K562 (cell line): Measurements from ENCODE around the gene POU3F3. TPM values are rescaled to one million over a fixed set of nuclear protein-coding genes. Genes with fewer than 3 reads are reported as not detected.

ENCODE experiments used
- ATAC-seq: fragments of 200-7000 bp; cut with Tn5 transposase; 3 replicates; pipeline ENCODE4 v1.9.1; 2020; ENCODE audit warnings: moderate library complexity
- BruUV-seq: library from RNA; stranded (reverse); fragments of 400-500 nt; replicated peaks from 2 replicates; lab custom pipeline; 2021; lab: Mats Ljungman, UMichigan
- CTCF ChIA-PET: fragments of 300-600 bp; formaldehyde crosslinking; extraction: SDS; loops from one replicate; lab custom pipeline; 2021; ENCODE audit warnings: low intra/inter-chr PET ratio; lab: Yijun Ruan, JAX
- POLR2A ChIA-PET: fragments of 300-600, 350-650 bp; sonication (Branson Sonifier 250); formaldehyde crosslinking; extraction: SDS; loops from one replicate; lab custom pipeline; 2021; ENCODE audit warnings: antibody characterized with exemption, inconsistent platforms; lab: Yijun Ruan, JAX
- DNase-seq, 4 experiments: peaks; one replicate each; pipeline versions ENCODE4 v3.0.0 to v3.0.0-alpha.2; 2011 to 2018; ENCODE audit warnings: low spot score in 3 of 4, mixed read lengths in 3 of 4; ENCODE audit errors: extremely low read depth in 1 of 4
- FAIRE-seq: peaks from 2 replicates; lab custom pipeline; 2011; peaks lifted over from hg19 to GRCh38; lab: Jason Lieb, UNC
- H2AFZ ChIP-seq: 2 replicates; pipeline ENCODE4 v1.6.0; 2011; ENCODE audit warnings: low read depth, low read length, control low read depth, inconsistent platforms
- H3K27ac ChIP-seq: fragments of 200-600 bp; 3 replicates; pipeline ENCODE4 v1.8.0; 2011; ENCODE audit warnings: low read depth, mild to moderate bottlenecking, control low read depth, inconsistent platforms, low read length, moderate library complexity, mixed read lengths; ENCODE audit errors: extremely low read depth
- H3K27me3 ChIP-seq, 2 experiments: fragments of 300-600 bp in 1 of 2; 2 replicates in 1 of 2; 3 replicates in 1 of 2; pipeline versions ENCODE4 v1.6.0 to v1.8.0; 2011; ENCODE audit warnings: inconsistent platforms in 2 of 2, low read length in 2 of 2, mild to moderate bottlenecking in 1 of 2, mixed read lengths in 1 of 2, moderate library complexity in 1 of 2; ENCODE audit not compliant: control insufficient read depth in 2 of 2, insufficient read depth in 2 of 2
- H3K36me3 ChIP-seq: fragments of 300-600 bp; 3 replicates; pipeline ENCODE4 v1.8.0; 2011; ENCODE audit warnings: mild to moderate bottlenecking, low read length, inconsistent platforms; ENCODE audit not compliant: control insufficient read depth, insufficient read depth
- H3K4me1 ChIP-seq, 2 experiments: fragments of 200-600 bp in 1 of 2; replicated peaks in 1 of 2; 2 replicates in 1 of 2; 3 replicates in 1 of 2; pipeline versions ENCODE4 v1.5.1 to v1.8.0; 2011; ENCODE audit warnings: inconsistent platforms in 2 of 2, low read length in 2 of 2, mild to moderate bottlenecking in 1 of 2, mixed read lengths in 1 of 2, moderate library complexity in 1 of 2; ENCODE audit not compliant: control insufficient read depth in 2 of 2, insufficient read depth in 2 of 2
- H3K4me2 ChIP-seq: 2 replicates; pipeline ENCODE4 v1.6.1; 2011; ENCODE audit warnings: low read length, control low read depth, inconsistent platforms, mixed read lengths; ENCODE audit not compliant: insufficient read depth
- H3K4me3 ChIP-seq: fragments of 200-600 bp; sonication (generic), shearing (Covaris generic); 2 replicates; pipeline ENCODE4 v1.5.1; 2016; ENCODE audit warnings: control low read depth, inconsistent platforms
- H3K79me2 ChIP-seq: fragments of 200-600 bp; 3 replicates; pipeline ENCODE4 v1.8.0; 2011; ENCODE audit warnings: low read length, inconsistent platforms; ENCODE audit not compliant: control insufficient read depth, insufficient read depth
- H3K9ac ChIP-seq, 2 experiments: 2 replicates each; pipeline versions ENCODE4 v1.6.0 to v1.6.1; 2011; ENCODE audit warnings: low read depth in 2 of 2, low read length in 2 of 2, control low read depth in 1 of 2, inconsistent platforms in 1 of 2, mild to moderate bottlenecking in 1 of 2, mixed read lengths in 1 of 2; ENCODE audit not compliant: insufficient read depth in 1 of 2
- H3K9me1 ChIP-seq: one replicate; pipeline ENCODE4 v1.6.0; 2011; ENCODE audit warnings: inconsistent platforms, mild to moderate bottlenecking, low read length, moderate library complexity; ENCODE audit not compliant: control insufficient read depth, insufficient read depth
- H3K9me3 ChIP-seq: replicated peaks from 2 replicates; pipeline ENCODE4 v1.5.1; 2011; ENCODE audit warnings: low read depth, low read length, inconsistent platforms; ENCODE audit not compliant: control insufficient read depth, insufficient read depth
- H4K20me1 ChIP-seq: replicated peaks from 2 replicates; pipeline ENCODE4 v1.6.1; 2011; ENCODE audit warnings: low read length, inconsistent platforms, mixed read lengths; ENCODE audit not compliant: control insufficient read depth, insufficient read depth
- BRCA1 ChIP-seq, 2 experiments: fragments of 450-650 bp in 1 of 2; sonication (generic) in 1 of 2; formaldehyde crosslinking in 1 of 2; IDR thresholded peaks; 2 replicates each; pipeline versions ENCODE4 v1.5.0 to v1.6.1; 2017 to 2020; ENCODE audit warnings: mild to moderate bottlenecking in 1 of 2, missing genetic modification reagents in 1 of 2
- E2F6 ChIP-seq, 2 experiments: IDR thresholded peaks; 2 replicates each; pipeline ENCODE4 v1.6.1; 2011; ENCODE audit warnings: borderline replicate concordance in 1 of 2, control low read depth in 1 of 2, low read depth in 1 of 2, low read length in 1 of 2, mild to moderate bottlenecking in 1 of 2, mixed read lengths in 1 of 2, moderate library complexity in 1 of 2; ENCODE audit not compliant: insufficient read depth in 1 of 2, insufficient read length in 1 of 2, poor library complexity in 1 of 2, severe bottlenecking in 1 of 2; ENCODE audit errors: extremely low read depth in 1 of 2
- E2F8 ChIP-seq: fragments of 450-650 bp; IDR thresholded peaks from 2 replicates; pipeline ENCODE4 v1.7.1; 2018; ENCODE audit warnings: mild to moderate bottlenecking, low read depth; ENCODE audit not compliant: partially characterized antibody
- ETS2 ChIP-seq: IDR thresholded peaks from 2 replicates; pipeline ENCODE4 v1.6.1; 2016; ENCODE audit warnings: borderline replicate concordance, missing genetic modification characterization, mild to moderate bottlenecking, moderate library complexity, missing compliant biosample characterization; ENCODE audit not compliant: poor library complexity, severe bottlenecking
- EZH2 ChIP-seq: IDR thresholded peaks from 2 replicates; pipeline ENCODE4 v1.6.1; 2012; ENCODE audit warnings: low read depth, mild to moderate bottlenecking, inconsistent platforms, low read length, borderline replicate concordance
- FOXK2 ChIP-seq, 2 experiments: fragments of 450-650 bp; IDR thresholded peaks in 1 of 2; conservative IDR thresholded peaks in 1 of 2; 2 replicates each; pipeline ENCODE4 v1.6.1; 2016; ENCODE audit warnings: low read depth in 2 of 2, mild to moderate bottlenecking in 1 of 2
- HLTF ChIP-seq: fragments of 450-650 bp; IDR thresholded peaks from 2 replicates; pipeline ENCODE4 v1.6.1; 2016
- MED1 ChIP-seq: sonication (generic); formaldehyde crosslinking; IDR thresholded peaks from 2 replicates; pipeline ENCODE4 v1.8.1; 2023; ENCODE audit warnings: missing genetic modification reagents, borderline replicate concordance
- NCOA6 ChIP-seq: fragments of 450-650 bp; IDR thresholded peaks from 2 replicates; pipeline ENCODE4 v1.6.1; 2017; ENCODE audit warnings: mild to moderate bottlenecking
- PRPF4 ChIP-seq: fragments of 200-400 bp; formaldehyde crosslinking; IDR thresholded peaks from one replicate; pipeline ENCODE4 v1.6.1; 2017; ENCODE audit warnings: low read length, low read depth, mild to moderate bottlenecking; ENCODE audit not compliant: insufficient read depth, poor library complexity, severe bottlenecking
- SUPT5H ChIP-seq: fragments of 450-650 bp; IDR thresholded peaks from 2 replicates; pipeline ENCODE4 v1.6.1; 2016
- TCF3 ChIP-seq: sonication (generic); formaldehyde crosslinking; IDR thresholded peaks from 2 replicates; pipeline ENCODE4 v1.4.0; 2020; ENCODE audit warnings: mild to moderate bottlenecking, missing genetic modification reagents
- ZBTB1 ChIP-seq: sonication (generic); formaldehyde crosslinking; IDR thresholded peaks from 2 replicates; pipeline ENCODE4 v1.8.1; 2023; ENCODE audit warnings: missing genetic modification reagents, low read depth, mild to moderate bottlenecking, borderline replicate concordance
- ZC3H8 ChIP-seq: fragments of 450-650 bp; IDR thresholded peaks from 2 replicates; pipeline ENCODE4 v1.6.1; 2017
- ZNF3 ChIP-seq: fragments of 250-450 bp; sonication (Bioruptor Pico); IDR thresholded peaks from 2 replicates; pipeline ENCODE4 v1.5.0; 2021; ENCODE audit warnings: mild to moderate bottlenecking, moderate library complexity
- ZNF311 ChIP-seq: fragments of 250-450 bp; sonication (Bioruptor Pico); IDR thresholded peaks from 2 replicates; pipeline ENCODE4 v1.4.0; 2020; ENCODE audit warnings: mild to moderate bottlenecking, moderate library complexity
- WGBS: fragments of 100-300 bp; shearing (Covaris generic); methylation state at CpG from one replicate; pipeline ENCODE4 v1.1.6; 2016; ENCODE audit warnings: low coverage, mixed read lengths; ENCODE audit not compliant: insufficient coverage; ENCODE audit errors: missing lambda C conversion rate; 5-methylcytosine and 5-hydroxymethylcytosine counted together
- in situ Hi-C: fragments of 300-500 bp; cut with MboI; formaldehyde crosslinking; loops from 4 replicates; pipeline ENCODE4 v1.15.0; 2018; ENCODE audit warnings: inconsistent platforms, mixed read lengths
- intact Hi-C: fragments of 100-400 bp; cut with micrococcal nuclease; formaldehyde crosslinking; loops from 2 replicates; pipeline ENCODE4 v1.14.2; 2022
- polyA plus RNA-seq, 8 experiments: library from polyadenylated mRNA; depleted of rRNA in 4 of 8; stranded (reverse) in 5 of 8; unstranded in 3 of 8; fragments of >200 nt; fragmentation: Nextera tagmentation in 2 of 8; fragmentation: Illumina TruSeq in 1 of 8; extraction: Ambion mirVana in 2 of 8; extraction: Trizol in 1 of 8; gene quantifications; 2 replicates each; pipeline versions ENCODE4 v1.2.1 to v1.2.3, GENCODE V29; 2011 to 2014; ENCODE audit warnings: inconsistent platforms in 1 of 8, missing spikeins in 1 of 8
- total RNA-seq, 7 experiments: library from RNA; depleted of rRNA in 6 of 7; stranded (reverse); fragments of >200 nt in 6 of 7; fragmentation: Illumina TruSeq in 2 of 7; extraction: Trizol in 2 of 7; gene quantifications; 2 replicates each; pipeline versions ENCODE4 v1.2.1 to v1.2.3, GENCODE V29; 2011 to 2021; ENCODE audit warnings: low replicate concordance in 1 of 7

Gene POU3F3
- total and polyA plus RNA-seq, 9 of the 15 experiments (the other 6 are each of a cell fraction or from before 2014, with no cell fraction given): not detected

GRCh38 chr2:104873689-104874054, 19.8 kb downstream of the POU3F3 start (continued):
- no peak for TF ChIP-seq E2F8
- TF ChIP-seq MED1 (CRISPR knock-in tag): no peak

- Histone ChIP-seq H4K20me1 (no peaks in the 10 kb centered on the region), H3K4me3 (no peak overlapping the region), H2AFZ (no peak overlapping the region), H3K4me1 (peaks cover 0 to 6% of the 10 kb centered on the region in 2 experiments; a peak in 3 of 5 replicates), H3K9ac (no peak overlapping the region; a peak in 1 of 4 replicates), H3K9me3 (no peaks in the 10 kb centered on the region), H3K9me1 (no peaks in the 10 kb centered on the region), H3K36me3 (no peaks in the 10 kb centered on the region), H3K79me2 (no peaks in the 10 kb centered on the region), H3K27ac (no peak overlapping the region), H3K27me3 (peaks cover 8 to 25% of the 10 kb centered on the region in 2 experiments; a peak in 3 of 5 replicates), H3K4me2 (no peak overlapping the region)
- BruUV-seq: no TSS peak
- in situ Hi-C loops (no loop called here), intact Hi-C loops (no loop called here)
- no peak for FAIRE-seq
- ATAC-seq: no peak
- CTCF ChIA-PET: no interaction called here
- 2% methylated on average over 4 of the region's 6 CpGs for WGBS
- no peak for DNase-seq
- POLR2A ChIA-PET: interaction anchor here (0.6 kb wide), 1 partner anchor 192 kb away, joined by 4 read pairs; no protein-coding TSS in a partner anchor
- TF ChIP-seq TCF3 (CRISPR knock-in tag): no peak
- no peak for TF ChIP-seq HLTF
- no peak for TF ChIP-seq ETS2
- no peak for TF ChIP-seq ZNF3
- TF ChIP-seq ZBTB1 (CRISPR knock-in tag): no peak
- no peak for TF ChIP-seq ZNF311 (CRISPR knock-in tag)
- no peak for TF ChIP-seq SUPT5H
- TF ChIP-seq E2F6 (IDR thresholded peaks at IDR 0.05; ENCODE audit: borderline replicate concordance in 1 of 2, extremely low read depth in 1 of 2, insufficient read depth in 1 of 2, insufficient read length in 1 of 2, low read depth in 1 of 2, low read length in 1 of 2, poor library complexity in 1 of 2, severe bottlenecking in 1 of 2): no peak
- TF ChIP-seq BRCA1 (IDR thresholded peaks at IDR 0.05): no peak
- no peak for TF ChIP-seq BRCA1 (CRISPR knock-in tag; IDR thresholded peaks at IDR 0.05)
- no peak for TF ChIP-seq NCOA6
- no peak for TF ChIP-seq ZC3H8
- no peak for TF ChIP-seq FOXK2 (conservative IDR thresholded peaks at IDR 0.05 in 1 of 2, IDR thresholded peaks at IDR 0.05 in 1 of 2; ENCODE audit: low read depth in 2 of 2)
- TF ChIP-seq PRPF4: no peak
- no peak for TF ChIP-seq EZH2
Measured at GRCh38 chr2:104874230-104874629, 20.3 kb downstream of the POU3F3 start.
